Endodermal cell (in vitro differentiated cells): ENCODE measurements around the gene TLR2. TPM values are rescaled to one million over a fixed set of nuclear protein-coding genes. Genes with fewer than 3 reads are reported as not detected.

ENCODE experiments used
- DNase-seq: peaks from one replicate; pipeline ENCODE4 v3.0.0-alpha.2; 2017
- H3K27ac ChIP-seq: 2 replicates; pipeline ENCODE4 v1.5.1; 2013; ENCODE audit warnings: mild to moderate bottlenecking, low read depth, low read length, moderate library complexity
- H3K27me3 ChIP-seq: 2 replicates; pipeline ENCODE4 v1.6.1; 2013; ENCODE audit warnings: mild to moderate bottlenecking, low read length, moderate library complexity; ENCODE audit not compliant: insufficient read depth, control insufficient read depth, poor library complexity, severe bottlenecking
- H3K36me3 ChIP-seq: 2 replicates; pipeline ENCODE4 v1.7.0; 2013; ENCODE audit warnings: mild to moderate bottlenecking, low read length, moderate library complexity; ENCODE audit not compliant: control insufficient read depth, insufficient read depth
- H3K4me1 ChIP-seq: one replicate; pipeline ENCODE4 v1.7.0; 2013; ENCODE audit warnings: low read length; ENCODE audit not compliant: control insufficient read depth, insufficient read depth
- H3K4me3 ChIP-seq: 2 replicates; pipeline ENCODE4 v1.5.1; 2013; ENCODE audit warnings: mild to moderate bottlenecking, low read length, moderate library complexity
- H3K9ac ChIP-seq: 2 replicates; pipeline ENCODE4 v1.6.1; 2013; ENCODE audit warnings: mild to moderate bottlenecking, low read length, moderate library complexity; ENCODE audit not compliant: poor library complexity, severe bottlenecking; ENCODE audit errors: extremely low read depth
- H3K9me3 ChIP-seq: 2 replicates; pipeline ENCODE4 v1.6.1; 2013; ENCODE audit warnings: mild to moderate bottlenecking, low read length, moderate library complexity; ENCODE audit not compliant: control insufficient read depth
- H3K27ac Mint-ChIP-seq: 2 replicates; pipeline ENCODE4 v1.8.0; 2020; ENCODE audit warnings: mixed read lengths
- H3K27me3 Mint-ChIP-seq: 2 replicates; pipeline ENCODE4 v1.8.0; 2021; ENCODE audit warnings: mild to moderate bottlenecking, mixed read lengths; ENCODE audit not compliant: insufficient read depth
- H3K36me3 Mint-ChIP-seq: 2 replicates; pipeline ENCODE4 v1.8.0; 2020; ENCODE audit warnings: low read depth, mixed read lengths
- H3K4me1 Mint-ChIP-seq: 2 replicates; pipeline ENCODE4 v1.8.0; 2020; ENCODE audit warnings: mixed read lengths
- H3K4me3 Mint-ChIP-seq: 2 replicates; pipeline ENCODE4 v1.8.0; 2020; ENCODE audit warnings: mild to moderate bottlenecking, moderate library complexity, mixed read lengths
- H3K9me3 Mint-ChIP-seq: 2 replicates; pipeline ENCODE4 v1.8.0; 2020; ENCODE audit warnings: mild to moderate bottlenecking, mixed read lengths
- CTCF ChIP-seq: fragments of 200-600 bp; sonication (generic); conservative IDR thresholded peaks from 2 replicates; pipeline ENCODE4 v1.5.0; 2021; ENCODE audit warnings: antibody characterized with exemption, mild to moderate bottlenecking
- WGBS, 2 experiments: methylation state at CpG; one replicate each; pipeline versions ENCODE4 v1.1.5 to v1.1.7; 2013; ENCODE audit warnings: missing lambda C conversion rate in 2 of 2, mixed read lengths in 1 of 2; ENCODE audit not compliant: insufficient coverage in 1 of 2, insufficient read length in 1 of 2; 5-methylcytosine and 5-hydroxymethylcytosine counted together
- total RNA-seq, 2 donors: library from RNA; stranded (reverse); fragmentation: NEBNext Ultra II Directional in 1 of 2; extraction: Animal tissue kit (Norgen Biotek cat#: 25700) in 1 of 2; gene quantifications; 2 replicates in 1 of 2; 3 replicates in 1 of 2; pipeline ENCODE4 v1.2.1, GENCODE V29; 2021

TLR2 gene
- total RNA-seq, 2 donors from 2014 or later, result 0.53 to 0.89 TPM

- TF ChIP-seq CTCF, result no peak
- H3K4me1 ChIP-seq, result no peaks in the 10 kb centered on the region
- no peak for DNase-seq
- no peak overlapping the region for H3K27ac ChIP-seq
- no peak overlapping the region for H3K4me3 ChIP-seq
- H3K27me3 ChIP-seq, result no peaks in the 10 kb centered on the region
- H3K27me3 Mint-ChIP-seq, result peaks cover 1% of the 10 kb centered on the region
- H3K9me3 ChIP-seq, result no peaks in the 10 kb centered on the region
- no peaks in the 10 kb centered on the region for H3K9me3 Mint-ChIP-seq
- no peak overlapping the region for H3K27ac Mint-ChIP-seq
- H3K4me3 Mint-ChIP-seq, result no peak overlapping the region
- no peaks in the 10 kb centered on the region for H3K4me1 Mint-ChIP-seq
- no peaks in the 10 kb centered on the region for H3K36me3 Mint-ChIP-seq
- 90 to 100% methylated on average over 2 to 5 of the region's 5 CpGs for WGBS, 2 experiments
- H3K9ac ChIP-seq, result no peak overlapping the region
- H3K36me3 ChIP-seq, result no peaks in the 10 kb centered on the region
Measured at GRCh38 chr4:153728151-153728550, 44.1 kb downstream of the TLR2 start.

GRCh38 chr4:153728660-153729059 is 44.6 kb downstream of the TLR2 start:
- 86 to 87% methylated on average over 4 of the region's 4 CpGs for WGBS, 2 experiments
- Histone ChIP-seq H3K4me1 (no peaks in the 10 kb centered on the region), H3K27ac (no peak overlapping the region), H3K27me3 (no peaks in the 10 kb centered on the region), H3K9ac (no peak overlapping the region), H3K9me3 (no peaks in the 10 kb centered on the region), H3K36me3 (no peaks in the 10 kb centered on the region), H3K4me3 (no peak overlapping the region)
- TF ChIP-seq CTCF, result no peak
- no peak overlapping the region for H3K27ac Mint-ChIP-seq
- DNase-seq, result no peak
- H3K4me3 Mint-ChIP-seq, result no peak overlapping the region
- H3K4me1 Mint-ChIP-seq, result no peaks in the 10 kb centered on the region
- H3K9me3 Mint-ChIP-seq, result no peaks in the 10 kb centered on the region
- H3K27me3 Mint-ChIP-seq, result peaks cover 1% of the 10 kb centered on the region
- no peaks in the 10 kb centered on the region for H3K36me3 Mint-ChIP-seq

- no peak overlapping the region for H3K27ac Mint-ChIP-seq
- H3K27me3 Mint-ChIP-seq, result no peaks in the 10 kb centered on the region
- Histone ChIP-seq H3K27me3 (no peaks in the 10 kb centered on the region), H3K36me3 (no peaks in the 10 kb centered on the region), H3K27ac (no peak overlapping the region), H3K9me3 (no peaks in the 10 kb centered on the region), H3K9ac (no peak overlapping the region), H3K4me1 (no peaks in the 10 kb centered on the region), H3K4me3 (no peak overlapping the region)
- DNase-seq, result peak; percentile 44
- TF ChIP-seq CTCF, result no peak
- WGBS, 2 experiments, result 50 to 94% methylated on average over 1 to 2 of the region's 2 CpGs
- H3K36me3 Mint-ChIP-seq, result no peaks in the 10 kb centered on the region
- no peaks in the 10 kb centered on the region for H3K4me1 Mint-ChIP-seq
- H3K9me3 Mint-ChIP-seq, result no peaks in the 10 kb centered on the region
- H3K4me3 Mint-ChIP-seq, result no peak overlapping the region
Measured at GRCh38 chr4:153729895-153730294, 45.8 kb downstream of the TLR2 start.
